Kidney (tissue), 14 donors: Measurements from ENCODE around the gene SLC15A1. TPM values are rescaled to one million over a fixed set of nuclear protein-coding genes. Genes with fewer than 3 reads are reported as not detected.

Experiments used
- DNase-seq, 5 donors: peaks; one replicate each; pipeline ENCODE4 v3.0.0-alpha.2; 2013 to 2020
- FAIRE-seq: peaks from 2 replicates; lab custom pipeline; 2012; peaks lifted over from hg19 to GRCh38; lab: Jason Lieb, UNC
- H3K27ac ChIP-seq, 2 donors: one replicate each; pipeline ENCODE4 v1.7.0; 2013; ENCODE audit warnings: low read depth in 2 of 2, low read length in 2 of 2, inconsistent platforms in 1 of 2
- H3K27me3 ChIP-seq: one replicate; pipeline ENCODE4 v1.7.1; 2013; ENCODE audit warnings: low read length, inconsistent platforms; ENCODE audit not compliant: control insufficient read depth, insufficient read depth
- H3K36me3 ChIP-seq, 3 donors: one replicate each; pipeline versions ENCODE4 v1.7.0 to v1.7.1; 2013; ENCODE audit warnings: low read length in 3 of 3, control low read depth in 1 of 3, inconsistent platforms in 1 of 3; ENCODE audit not compliant: insufficient read depth in 3 of 3, control insufficient read depth in 2 of 3
- H3K4me1 ChIP-seq, 3 donors: one replicate each; pipeline versions ENCODE4 v1.7.0 to v1.7.1; 2013; ENCODE audit warnings: low read length in 3 of 3, inconsistent platforms in 1 of 3, low read depth in 1 of 3; ENCODE audit not compliant: control insufficient read depth in 2 of 3, insufficient read depth in 2 of 3
- H3K4me3 ChIP-seq, 3 donors: one replicate each; pipeline versions ENCODE4 v1.7.0 to v1.8.1; 2013; ENCODE audit warnings: low read length in 3 of 3, control low read depth in 1 of 3, inconsistent platforms in 1 of 3
- H3K9ac ChIP-seq, 3 donors: one replicate each; pipeline versions ENCODE4 v1.7.0 to v1.7.1; 2013; ENCODE audit warnings: low read length in 3 of 3, control low read depth in 1 of 3, inconsistent platforms in 1 of 3
- H3K9me3 ChIP-seq, 3 donors: one replicate each; pipeline versions ENCODE4 v1.7.0 to v1.7.1; 2013; ENCODE audit warnings: low read length in 3 of 3, control low read depth in 1 of 3, inconsistent platforms in 1 of 3; ENCODE audit not compliant: control insufficient read depth in 2 of 3, insufficient read depth in 1 of 3
- intact Hi-C: fragments of 100-400 bp; cut with DNase I; formaldehyde crosslinking; loops from one replicate; pipeline ENCODE4 v1.11.1; 2022
- polyA plus RNA-seq: library from polyadenylated mRNA; stranded (reverse); fragments of 350-450 nt; fragmentation: Illumina TruSeq; extraction: RNeasy Lipid Tissue Mini Kit (QIAGEN cat#74804); gene quantifications from one replicate; pipeline ENCODE4 v1.2.3, GENCODE V29; 2014; ENCODE audit warnings: low read depth, low replicate concordance; ENCODE audit not compliant: insufficient read depth
- total RNA-seq: library from RNA; stranded (reverse); fragmentation: NEBNext Ultra II Directional; extraction: Animal tissue kit (Norgen Biotek cat#: 25700); gene quantifications from one replicate; pipeline ENCODE4 v1.2.1, GENCODE V29; 2021
- TF ChIP-seq, protein P1 (sequence below): IDR thresholded peaks from 3 replicates; pipeline ENCODE4 v1.5.1; 2012; ENCODE audit warnings: mild to moderate bottlenecking, moderate library complexity, borderline replicate concordance; ENCODE audit not compliant: insufficient read depth; ENCODE audit errors: extremely low read depth
- donor health status: control.
- donor health status: control.
- donor health status: control.
- donor health status: control.
- donor health status: control.
- donor health status: DM: yes; HTN: yes; CAD: no.
- donor health status: Normal renal cell carcinoma (clear cell type).

The SLC15A1 gene
- total and polyA plus RNA-seq, 2 donors from 2014 or later: 5.6 to 10.2 TPM

DNA sequence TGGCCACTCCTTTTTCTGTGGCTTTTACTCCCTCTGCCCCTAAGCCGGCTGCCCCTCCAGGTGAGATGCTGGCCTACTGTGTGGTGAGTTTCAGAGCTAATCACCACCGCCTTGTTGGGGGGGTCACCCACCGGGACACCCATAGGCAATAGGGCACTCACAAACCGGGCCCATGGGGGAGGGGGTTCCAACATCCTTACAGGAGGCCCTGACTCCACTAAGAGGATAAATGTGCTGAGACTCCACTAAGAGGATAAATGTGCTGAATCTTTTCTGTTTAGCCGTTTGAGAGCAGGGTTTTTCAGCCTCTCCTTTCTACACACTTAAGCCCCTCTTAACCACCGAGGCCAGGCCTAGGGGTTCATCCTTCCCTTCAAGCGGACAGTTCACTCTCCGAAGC, 73.7 kb downstream of the SLC15A1 start:
- DNase-seq (no peak), FAIRE-seq (no peak)
- TF ChIP-seq, protein P1, sequence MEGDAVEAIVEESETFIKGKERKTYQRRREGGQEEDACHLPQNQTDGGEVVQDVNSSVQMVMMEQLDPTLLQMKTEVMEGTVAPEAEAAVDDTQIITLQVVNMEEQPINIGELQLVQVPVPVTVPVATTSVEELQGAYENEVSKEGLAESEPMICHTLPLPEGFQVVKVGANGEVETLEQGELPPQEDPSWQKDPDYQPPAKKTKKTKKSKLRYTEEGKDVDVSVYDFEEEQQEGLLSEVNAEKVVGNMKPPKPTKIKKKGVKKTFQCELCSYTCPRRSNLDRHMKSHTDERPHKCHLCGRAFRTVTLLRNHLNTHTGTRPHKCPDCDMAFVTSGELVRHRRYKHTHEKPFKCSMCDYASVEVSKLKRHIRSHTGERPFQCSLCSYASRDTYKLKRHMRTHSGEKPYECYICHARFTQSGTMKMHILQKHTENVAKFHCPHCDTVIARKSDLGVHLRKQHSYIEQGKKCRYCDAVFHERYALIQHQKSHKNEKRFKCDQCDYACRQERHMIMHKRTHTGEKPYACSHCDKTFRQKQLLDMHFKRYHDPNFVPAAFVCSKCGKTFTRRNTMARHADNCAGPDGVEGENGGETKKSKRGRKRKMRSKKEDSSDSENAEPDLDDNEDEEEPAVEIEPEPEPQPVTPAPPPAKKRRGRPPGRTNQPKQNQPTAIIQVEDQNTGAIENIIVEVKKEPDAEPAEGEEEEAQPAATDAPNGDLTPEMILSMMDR: no peak
- H3K9ac ChIP-seq: no peak overlapping the region
- H3K9me3 ChIP-seq: no peaks in the 10 kb centered on the region
- H3K36me3 ChIP-seq: no peaks in the 10 kb centered on the region
- H3K27me3 ChIP-seq: no peaks in the 10 kb centered on the region
- no peaks in the 10 kb centered on the region for H3K4me1 ChIP-seq
- intact Hi-C loops: no loop called here
- no peak overlapping the region for H3K4me3 ChIP-seq
- no peak overlapping the region for H3K27ac ChIP-seq

DNA sequence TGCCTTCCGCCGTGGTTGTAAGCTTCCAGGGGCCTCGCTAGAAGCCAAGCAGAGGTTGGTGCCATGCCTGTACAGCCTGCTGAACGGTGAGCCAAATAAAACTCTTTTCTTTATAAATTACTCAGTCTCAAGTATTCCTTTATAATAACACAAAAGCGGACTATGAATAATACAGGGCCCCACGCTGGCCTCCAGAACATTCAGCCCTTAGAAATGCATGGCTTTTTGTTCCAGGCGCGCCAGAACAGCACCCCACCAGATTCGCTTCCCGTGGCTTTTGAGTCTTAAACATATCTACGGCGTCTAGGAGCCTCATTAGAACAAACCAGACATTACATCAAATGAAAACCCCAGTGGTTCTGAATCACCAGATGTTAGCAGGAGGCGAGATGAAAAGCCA, 75.1 kb downstream of the SLC15A1 start:
- H3K9me3 ChIP-seq: no peaks in the 10 kb centered on the region

DNA sequence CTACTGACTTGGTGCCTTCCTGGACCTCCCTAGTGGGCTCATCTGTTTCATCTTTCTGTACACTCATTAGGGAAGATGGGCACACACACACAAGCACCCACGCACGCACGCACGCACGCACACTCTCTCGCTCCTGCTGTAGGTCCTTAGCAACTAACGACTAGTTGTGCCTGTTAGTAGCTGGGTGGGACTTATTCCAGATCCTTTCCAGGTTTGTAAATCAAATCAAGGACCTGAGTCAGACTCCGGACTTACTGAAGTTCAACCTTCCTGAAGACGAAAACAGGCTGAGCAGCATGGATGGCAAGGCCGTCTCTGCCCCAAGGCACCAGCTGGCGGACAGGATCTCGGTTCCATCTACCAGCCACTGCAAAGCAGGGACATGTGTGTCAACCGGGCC, 76.2 kb downstream of the SLC15A1 start:
- Histone ChIP-seq H3K36me3 (no peaks in the 10 kb centered on the region), H3K9ac (no peak overlapping the region), H3K27ac (no peak overlapping the region), H3K4me1 (peaks cover 0 to 9% (median 0%) of the 10 kb centered on the region in 3 donors), H3K9me3 (no peaks in the 10 kb centered on the region), H3K27me3 (no peaks in the 10 kb centered on the region), H3K4me3 (no peak overlapping the region)
- FAIRE-seq (no peak), DNase-seq (no peak)
- TF ChIP-seq, protein P1: no peak
- intact Hi-C loops: no loop called here

More for the DNA sequence above, 75.1 kb downstream of the SLC15A1 start:
- Histone ChIP-seq H3K9ac (no peak overlapping the region), H3K4me1 (peaks cover 0 to 9% (median 0%) of the 10 kb centered on the region in 3 donors), H3K36me3 (no peaks in the 10 kb centered on the region), H3K27me3 (no peaks in the 10 kb centered on the region), H3K4me3 (no peak overlapping the region), H3K27ac (no peak overlapping the region)
- FAIRE-seq (no peak), DNase-seq (no peak)
- intact Hi-C loops: no loop called here
- TF ChIP-seq, protein P1: no peak

DNA sequence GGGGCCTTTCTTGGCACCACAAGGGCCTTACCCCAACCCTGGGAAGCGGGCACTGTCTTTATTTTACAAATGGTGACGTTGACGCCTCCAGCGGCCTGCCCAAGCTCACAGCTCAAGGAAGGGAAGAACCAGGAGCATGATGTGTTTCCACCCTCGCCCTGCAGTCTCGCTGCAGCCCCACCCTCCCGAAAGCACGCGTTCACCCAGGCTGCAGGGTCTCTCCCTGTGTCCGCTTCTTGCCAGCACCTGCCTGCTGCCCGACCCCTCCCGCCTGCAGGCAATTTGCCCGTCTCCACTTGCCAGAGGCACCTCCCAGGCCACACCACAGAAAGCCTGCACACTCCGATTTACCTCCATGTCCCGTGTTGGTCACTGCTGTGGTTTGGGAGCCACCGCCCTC, 76.6 kb downstream of the SLC15A1 start:
- Histone ChIP-seq H3K4me3 (no peak overlapping the region), H3K27me3 (no peaks in the 10 kb centered on the region), H3K27ac (no peak overlapping the region), H3K9ac (no peak overlapping the region), H3K9me3 (no peaks in the 10 kb centered on the region), H3K36me3 (no peaks in the 10 kb centered on the region), H3K4me1 (peaks cover 0 to 9% (median 0%) of the 10 kb centered on the region in 3 donors)
- FAIRE-seq (no peak), DNase-seq (no peak)
- intact Hi-C loops: no loop called here
- TF ChIP-seq, protein P1: no peak
